Activated T-cell treated with anti-CD3 and anti-CD28 coated beads, Interleukin-2, amount 50 U/mL, for 48 hours (primary cell): ENCODE measurements around the gene ATL2.
"Not testable (repeated sequence)": the region's sequence is repeated elsewhere in the genome, so short reads cannot be mapped to it uniquely, and the experiment has no call there.

ENCODE experiments used
- DNase-seq, 2 experiments: peaks; one replicate each; pipeline ENCODE4 v3.0.0-alpha.2; 2020

ATL2 gene

GRCh38 chr2:38322224-38322914, 54.7 kb downstream of the ATL2 start:
- no peak for DNase-seq

GRCh38 chr2:38319240-38319639, 57.8 kb downstream of the ATL2 start:
- DNase-seq = not testable (repeated sequence)

- no peak for DNase-seq
Observed at GRCh38 chr2:38317725-38318124, 59.3 kb downstream of the ATL2 start.

GRCh38 chr2:38315707-38316333, 61.3 kb downstream of the ATL2 start:
- DNase-seq = no peak

- no peak for DNase-seq
Observed at GRCh38 chr2:38308821-38309220, 68.3 kb downstream of the ATL2 start.

- DNase-seq = peak in 1 of 2 experiments; percentile 32
Observed at GRCh38 chr2:38301969-38302702, 74.9 kb downstream of the ATL2 start.

GRCh38 chr2:38301340-38301968, 75.6 kb downstream of the ATL2 start:
- peak; percentile 40 to 51 for DNase-seq

- no peak for DNase-seq
Observed at GRCh38 chr2:38298539-38298938, 78.5 kb downstream of the ATL2 start.

GRCh38 chr2:38296197-38296780, 80.8 kb downstream of the ATL2 start:
- no peak for DNase-seq

GRCh38 chr2:38294597-38294996, 82.5 kb downstream of the ATL2 start:
- DNase-seq = no peak

GRCh38 chr2:38293152-38293865, 83.8 kb downstream of the ATL2 start:
- no peak for DNase-seq

GRCh38 chr2:38290332-38290731, 86.7 kb downstream of the ATL2 start:
- DNase-seq = no peak

- DNase-seq = no peak
Observed at GRCh38 chr2:38284971-38285370, 92.1 kb downstream of the ATL2 start.

- no peak for DNase-seq
Observed at GRCh38 chr2:38281095-38281742, 95.9 kb downstream of the ATL2 start.

- no peak for DNase-seq
Observed at GRCh38 chr2:38279201-38279600, 97.9 kb downstream of the ATL2 start.

- not testable (repeated sequence) for DNase-seq
Observed at GRCh38 chr2:38278117-38278438, 99.0 kb downstream of the ATL2 start.

GRCh38 chr2:38277245-38278116, 99.6 kb downstream of the ATL2 start:
- DNase-seq = no peak

GRCh38 chr2:38274286-38275276, 102.5 kb downstream of the ATL2 start:
- DNase-seq = no peak

- no peak for DNase-seq
Observed at GRCh38 chr2:38271697-38272096, 105.4 kb downstream of the ATL2 start.

GRCh38 chr2:38269421-38269820, 107.7 kb downstream of the ATL2 start:
- DNase-seq = no peak
